ENCODE results near the gene MTHFR.

Gene MTHFR

GRCh38 chr1:11738783-11739182 lies 67.0 kb downstream of the MTHFR start:
- TF ChIP-seq CTCF (IDR thresholded peaks at IDR 0.05; ENCODE audit: insufficient read depth, low read depth, low read length, missing control alignments) = no peak
- no peak for DNase-seq (ENCODE audit: low read depth)
- H3K4me3 ChIP-seq (ENCODE audit: low read length) = no peak overlapping the region

GRCh38 chr1:11738096-11738495 lies 67.7 kb downstream of the MTHFR start:
- no peak for TF ChIP-seq CTCF (IDR thresholded peaks at IDR 0.05; ENCODE audit: insufficient read depth, low read depth, low read length, missing control alignments)
- no peak for DNase-seq (ENCODE audit: low read depth)

GRCh38 chr1:11736746-11737639 lies 68.8 kb downstream of the MTHFR start:
- TF ChIP-seq CTCF (IDR thresholded peaks at IDR 0.05; ENCODE audit: insufficient read depth, low read depth, low read length, missing control alignments) = no peak
- peak overlapping the region; percentile 96 for H3K4me3 ChIP-seq (ENCODE audit: low read length)
- peak; percentile 95 for DNase-seq (ENCODE audit: low read depth)

More at GRCh38 chr1:11738096-11738495, 67.7 kb downstream of the MTHFR start:
- no peak overlapping the region for H3K4me3 ChIP-seq (ENCODE audit: low read length)

GRCh38 chr1:11735854-11736745 lies 69.7 kb downstream of the MTHFR start, which contains the start of gene AGTRAP:
TSS of gene AGTRAP (plus strand) at chr1:11736136. CDS start at chr1:11736209, 73 bp downstream.
- no peak for TF ChIP-seq CTCF (IDR thresholded peaks at IDR 0.05; ENCODE audit: insufficient read depth, low read depth, low read length, missing control alignments)
- peak within 1 kb of the TSS; percentile 96 for H3K4me3 ChIP-seq (ENCODE audit: low read length)
- DNase-seq (ENCODE audit: low read depth) = peak; percentile 92

Measured in epithelial cell of esophagus (primary cell).